ENCODE measurements around the gene RPS25.

DNA sequence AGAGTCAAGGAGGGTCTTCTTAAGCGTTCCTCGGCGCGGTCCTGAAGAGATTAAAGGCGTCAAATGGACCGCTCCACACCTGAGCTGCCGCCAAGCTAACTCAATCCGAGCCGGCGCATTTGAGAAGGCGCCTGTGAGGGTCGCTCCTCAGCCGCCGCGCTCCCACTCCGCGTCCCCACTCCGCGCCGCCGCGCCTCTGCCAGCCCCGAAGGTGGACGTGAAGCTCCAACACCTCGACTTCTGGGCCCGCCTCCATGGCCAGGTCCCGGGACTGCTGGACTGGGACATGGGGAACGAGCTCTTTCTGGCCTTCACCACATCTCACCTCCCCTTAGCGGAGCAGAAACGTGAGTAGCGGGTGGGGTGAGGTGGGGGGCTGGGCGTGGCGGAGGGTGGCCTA, 46.5 kb downstream of the RPS25 start, which contains the start of gene FOXR1:
- TF ChIP-seq CTCF (IDR thresholded peaks at IDR 0.05), result no peak
- TF ChIP-seq NFIC (IDR thresholded peaks at IDR 0.05; ENCODE audit: borderline replicate concordance), result no peak
- TF ChIP-seq MXI1 (IDR thresholded peaks at IDR 0.05; ENCODE audit: low read depth, low read length), result no peak

Data from SK-N-SH (cell line).